Stomach (tissue), 4 donors: ENCODE data around the gene OPCML.

ENCODE experiments used
- POLR2AphosphoS5 ChIP-seq, 3 donors: sonication (generic); formaldehyde crosslinking; IDR thresholded peaks; one replicate each; pipeline ENCODE4 v1.6.1; 2016; ENCODE audit warnings: antibody characterized with exemption in 3 of 3
- TF ChIP-seq, protein P1 (sequence below), 7 experiments: fragments of 450-650 bp in 4 of 7; fragments of 200-600 bp in 3 of 7; sonication (generic) in 3 of 7; IDR thresholded peaks; one replicate each; pipeline ENCODE4 v1.5.1; 2016 to 2019; ENCODE audit warnings: antibody characterized with exemption in 7 of 7, control low read depth in 2 of 7, mild to moderate bottlenecking in 1 of 7

DNA sequence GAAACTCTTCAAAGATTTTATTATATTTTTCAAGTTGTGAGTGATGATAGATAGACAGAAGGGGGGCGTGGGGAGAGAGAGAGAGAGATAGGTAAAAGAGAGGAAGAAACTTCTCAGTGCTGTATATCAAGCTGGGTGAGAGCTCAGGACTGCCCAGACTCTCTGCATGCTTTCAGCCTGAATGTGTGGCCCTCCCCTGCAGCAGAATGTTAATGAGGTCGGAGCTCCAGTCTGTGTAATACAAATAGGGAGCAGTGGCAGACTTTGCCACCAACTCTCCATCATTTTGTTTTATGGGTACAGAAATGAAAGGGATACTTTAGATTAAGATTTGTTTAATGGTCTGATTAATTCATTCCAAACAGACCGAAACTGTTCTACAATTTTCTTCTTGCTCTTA lies 752.8 kb downstream of the OPCML start:
- no peak for TF ChIP-seq POLR2AphosphoS5 (IDR thresholded peaks at IDR 0.05)
- TF ChIP-seq, protein P1, sequence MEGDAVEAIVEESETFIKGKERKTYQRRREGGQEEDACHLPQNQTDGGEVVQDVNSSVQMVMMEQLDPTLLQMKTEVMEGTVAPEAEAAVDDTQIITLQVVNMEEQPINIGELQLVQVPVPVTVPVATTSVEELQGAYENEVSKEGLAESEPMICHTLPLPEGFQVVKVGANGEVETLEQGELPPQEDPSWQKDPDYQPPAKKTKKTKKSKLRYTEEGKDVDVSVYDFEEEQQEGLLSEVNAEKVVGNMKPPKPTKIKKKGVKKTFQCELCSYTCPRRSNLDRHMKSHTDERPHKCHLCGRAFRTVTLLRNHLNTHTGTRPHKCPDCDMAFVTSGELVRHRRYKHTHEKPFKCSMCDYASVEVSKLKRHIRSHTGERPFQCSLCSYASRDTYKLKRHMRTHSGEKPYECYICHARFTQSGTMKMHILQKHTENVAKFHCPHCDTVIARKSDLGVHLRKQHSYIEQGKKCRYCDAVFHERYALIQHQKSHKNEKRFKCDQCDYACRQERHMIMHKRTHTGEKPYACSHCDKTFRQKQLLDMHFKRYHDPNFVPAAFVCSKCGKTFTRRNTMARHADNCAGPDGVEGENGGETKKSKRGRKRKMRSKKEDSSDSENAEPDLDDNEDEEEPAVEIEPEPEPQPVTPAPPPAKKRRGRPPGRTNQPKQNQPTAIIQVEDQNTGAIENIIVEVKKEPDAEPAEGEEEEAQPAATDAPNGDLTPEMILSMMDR (IDR thresholded peaks at IDR 0.05) = no peak
